K562 (cell line): ENCODE measurements around the gene RANBP3. TPM values are rescaled to one million over a fixed set of nuclear protein-coding genes. Genes with fewer than 3 reads are reported as not detected.

Experiments
- GABPB2 ChIP-seq: fragments of 250-450 bp; sonication (Bioruptor Pico); conservative IDR thresholded peaks from 2 replicates; pipeline ENCODE4 v1.5.1; 2021; ENCODE audit warnings: mild to moderate bottlenecking
- HDAC6 ChIP-seq: IDR thresholded peaks from 2 replicates; pipeline ENCODE4 v1.6.1; 2012; ENCODE audit warnings: low read depth, mild to moderate bottlenecking, control low read depth, inconsistent platforms, low read length, moderate library complexity
- KDM4B ChIP-seq, 2 experiments: fragments of 450-650 bp in 1 of 2; sonication (generic) in 1 of 2; IDR thresholded peaks; 2 replicates each; pipeline ENCODE4 v1.6.1; 2016 to 2017; ENCODE audit warnings: borderline replicate concordance in 2 of 2, antibody characterized with exemption in 1 of 2, low read depth in 1 of 2, mild to moderate bottlenecking in 1 of 2
- MIER1 ChIP-seq: fragments of 450-650 bp; IDR thresholded peaks from 2 replicates; pipeline ENCODE4 v1.6.1; 2016; ENCODE audit warnings: antibody characterized with exemption, mild to moderate bottlenecking, low read depth
- PHF8 ChIP-seq: fragments of 200-600 bp; sonication (generic); IDR thresholded peaks from 2 replicates; pipeline ENCODE4 v1.6.1; 2012; ENCODE audit warnings: mixed run types, mild to moderate bottlenecking, inconsistent platforms, low read length, moderate library complexity, borderline replicate concordance
- SNIP1 ChIP-seq: fragments of 450-650 bp; IDR thresholded peaks from 2 replicates; pipeline ENCODE4 v1.7.1; 2017; ENCODE audit warnings: low read depth, mild to moderate bottlenecking
- SREBF1 ChIP-seq: fragments of 150-350 bp; IDR thresholded peaks from 2 replicates; pipeline ENCODE4 v1.6.1; 2014; ENCODE audit warnings: antibody characterized with exemption, low read depth, low read length, borderline replicate concordance
- TCF7L2 ChIP-seq: fragments of 150-350 bp; IDR thresholded peaks from 2 replicates; pipeline ENCODE4 v1.6.1; 2016; ENCODE audit warnings: low read depth, mild to moderate bottlenecking, low read length, moderate library complexity
- U2AF1 ChIP-seq: fragments of 200-400 bp; formaldehyde crosslinking; optimal IDR thresholded peaks from 2 replicates; pipeline ENCODE3; 2017; ENCODE audit warnings: mild to moderate bottlenecking, low read depth, low read length, moderate library complexity
- ZFPM2 ChIP-seq: fragments of 250-450 bp; sonication (Bioruptor Pico); IDR thresholded peaks from 2 replicates; pipeline ENCODE4 v1.5.1; 2022; ENCODE audit warnings: mild to moderate bottlenecking
- ZNF311 ChIP-seq: fragments of 250-450 bp; sonication (Bioruptor Pico); IDR thresholded peaks from 2 replicates; pipeline ENCODE4 v1.4.0; 2020; ENCODE audit warnings: mild to moderate bottlenecking, moderate library complexity
- ZNF584 ChIP-seq: fragments of 200-800 bp; sonication (Bioruptor generic); IDR thresholded peaks from 2 replicates; pipeline ENCODE4 v1.6.1; 2016; ENCODE audit warnings: low read depth, mild to moderate bottlenecking, missing genetic modification characterization, missing compliant biosample characterization
- ZNF695 ChIP-seq: fragments of 450-650 bp; formaldehyde crosslinking; IDR thresholded peaks from 2 replicates; pipeline ENCODE4 v1.4.0; 2020; ENCODE audit warnings: mild to moderate bottlenecking, moderate library complexity
- ZNF785 ChIP-seq: fragments of 250-450 bp; sonication (Bioruptor Pico); IDR thresholded peaks from 2 replicates; pipeline ENCODE4 v1.4.0; 2020; ENCODE audit warnings: mild to moderate bottlenecking
- polyA plus RNA-seq, 8 experiments: library from polyadenylated mRNA; depleted of rRNA in 4 of 8; stranded (reverse) in 5 of 8; unstranded in 3 of 8; fragments of >200 nt; fragmentation: Nextera tagmentation in 2 of 8; fragmentation: Illumina TruSeq in 1 of 8; extraction: Ambion mirVana in 2 of 8; extraction: Trizol in 1 of 8; gene quantifications; 2 replicates each; pipeline versions ENCODE4 v1.2.1 to v1.2.3, GENCODE V29; 2011 to 2014; ENCODE audit warnings: inconsistent platforms in 1 of 8, missing spikeins in 1 of 8
- total RNA-seq, 7 experiments: library from RNA; depleted of rRNA in 6 of 7; stranded (reverse); fragments of >200 nt in 6 of 7; fragmentation: Illumina TruSeq in 2 of 7; extraction: Trizol in 2 of 7; gene quantifications; 2 replicates each; pipeline versions ENCODE4 v1.2.1 to v1.2.3, GENCODE V29; 2011 to 2021; ENCODE audit warnings: low replicate concordance in 1 of 7
- TF ChIP-seq, protein P1 (sequence below): fragments of 450-650 bp; IDR thresholded peaks from 2 replicates; pipeline ENCODE4 v1.6.1; 2018; ENCODE audit not compliant: partially characterized antibody
- TF ChIP-seq, protein P2 (sequence below): IDR thresholded peaks from 3 replicates; pipeline ENCODE4 v1.6.1; 2011; ENCODE audit warnings: borderline replicate concordance, mild to moderate bottlenecking, moderate library complexity; ENCODE audit not compliant: insufficient read length; ENCODE audit errors: extremely low read depth
- TF ChIP-seq, protein P3 (sequence below): sonication (generic); formaldehyde crosslinking; IDR thresholded peaks from 2 replicates; pipeline ENCODE4 v1.9.0; 2022; ENCODE audit warnings: mild to moderate bottlenecking, missing genetic modification reagents
- TF ChIP-seq, protein P4 (sequence below): fragments of 450-650 bp; formaldehyde crosslinking; IDR thresholded peaks from 2 replicates; pipeline ENCODE4 v1.4.0; 2022; ENCODE audit warnings: missing genetic modification characterization
- TF ChIP-seq, protein P5 (sequence below): fragments of 250-450 bp; sonication (Bioruptor Pico); IDR thresholded peaks from 2 replicates; pipeline ENCODE4 v1.8.0; 2021; ENCODE audit warnings: moderate library complexity, mild to moderate bottlenecking, inconsistent platforms

Gene RANBP3
- total and polyA plus RNA-seq, 9 of the 15 experiments (the other 6 are each of a cell fraction or from before 2014, with no cell fraction given) = 0.90 to 95.1 (median 63.2) TPM

DNA sequence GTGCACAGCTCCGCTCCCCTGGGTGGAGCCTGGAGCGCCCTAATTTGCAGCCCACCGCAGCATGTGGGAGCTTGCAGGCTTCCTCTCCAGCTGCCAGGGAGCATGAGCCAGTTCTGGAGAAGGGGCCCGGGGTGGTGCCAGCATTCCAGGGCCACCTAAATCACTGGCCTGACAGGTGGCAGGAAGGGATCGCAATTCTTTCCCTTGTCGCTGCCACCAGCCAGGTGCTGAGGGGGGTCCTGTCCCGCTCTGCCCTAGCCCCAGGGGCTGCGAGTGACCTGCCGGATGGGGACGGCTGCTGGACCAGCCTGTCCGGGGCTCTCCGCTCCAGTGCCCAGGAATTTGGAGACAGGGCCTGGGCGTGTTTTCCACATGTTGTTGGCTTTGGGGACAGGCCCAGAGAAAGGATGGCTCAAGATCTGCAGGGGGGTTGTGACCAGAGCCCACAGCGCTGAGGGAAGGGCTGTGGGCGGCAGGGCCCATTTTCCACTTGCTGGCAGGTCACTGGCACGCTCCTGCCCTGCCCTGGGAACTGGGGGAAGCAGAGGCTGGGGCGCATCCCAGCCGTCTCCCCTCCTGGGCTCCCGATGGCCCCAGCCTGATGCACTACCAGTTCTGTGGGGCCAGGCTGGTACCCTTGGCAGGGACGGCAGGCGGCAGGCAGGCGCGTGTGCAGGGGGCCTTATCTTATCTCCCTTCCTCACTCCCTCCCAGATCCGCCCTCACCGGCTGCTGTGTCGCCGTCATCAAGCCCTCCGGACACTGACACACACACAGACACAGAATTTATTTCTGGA lies 83.8 kb downstream of the RANBP3 start (continued):
- no peak for TF ChIP-seq MIER1
- TF ChIP-seq, protein P1, sequence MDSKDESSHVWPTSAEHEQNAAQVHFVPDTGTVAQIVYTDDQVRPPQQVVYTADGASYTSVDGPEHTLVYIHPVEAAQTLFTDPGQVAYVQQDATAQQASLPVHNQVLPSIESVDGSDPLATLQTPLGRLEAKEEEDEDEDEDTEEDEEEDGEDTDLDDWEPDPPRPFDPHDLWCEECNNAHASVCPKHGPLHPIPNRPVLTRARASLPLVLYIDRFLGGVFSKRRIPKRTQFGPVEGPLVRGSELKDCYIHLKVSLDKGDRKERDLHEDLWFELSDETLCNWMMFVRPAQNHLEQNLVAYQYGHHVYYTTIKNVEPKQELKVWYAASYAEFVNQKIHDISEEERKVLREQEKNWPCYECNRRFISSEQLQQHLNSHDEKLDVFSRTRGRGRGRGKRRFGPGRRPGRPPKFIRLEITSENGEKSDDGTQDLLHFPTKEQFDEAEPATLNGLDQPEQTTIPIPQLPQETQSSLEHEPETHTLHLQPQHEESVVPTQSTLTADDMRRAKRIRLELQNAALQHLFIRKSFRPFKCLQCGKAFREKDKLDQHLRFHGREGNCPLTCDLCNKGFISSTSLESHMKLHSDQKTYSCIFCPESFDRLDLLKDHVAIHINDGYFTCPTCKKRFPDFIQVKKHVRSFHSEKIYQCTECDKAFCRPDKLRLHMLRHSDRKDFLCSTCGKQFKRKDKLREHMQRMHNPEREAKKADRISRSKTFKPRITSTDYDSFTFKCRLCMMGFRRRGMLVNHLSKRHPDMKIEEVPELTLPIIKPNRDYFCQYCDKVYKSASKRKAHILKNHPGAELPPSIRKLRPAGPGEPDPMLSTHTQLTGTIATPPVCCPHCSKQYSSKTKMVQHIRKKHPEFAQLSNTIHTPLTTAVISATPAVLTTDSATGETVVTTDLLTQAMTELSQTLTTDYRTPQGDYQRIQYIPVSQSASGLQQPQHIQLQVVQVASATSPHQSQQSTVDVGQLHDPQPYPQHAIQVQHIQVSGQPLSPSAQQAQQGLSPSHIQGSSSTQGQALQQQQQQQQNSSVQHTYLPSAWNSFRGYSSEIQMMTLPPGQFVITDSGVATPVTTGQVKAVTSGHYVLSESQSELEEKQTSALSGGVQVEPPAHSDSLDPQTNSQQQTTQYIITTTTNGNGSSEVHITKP = no peak
- TF ChIP-seq SREBF1 = no peak
- TF ChIP-seq ZFPM2 = no peak
- TF ChIP-seq, protein P2, sequence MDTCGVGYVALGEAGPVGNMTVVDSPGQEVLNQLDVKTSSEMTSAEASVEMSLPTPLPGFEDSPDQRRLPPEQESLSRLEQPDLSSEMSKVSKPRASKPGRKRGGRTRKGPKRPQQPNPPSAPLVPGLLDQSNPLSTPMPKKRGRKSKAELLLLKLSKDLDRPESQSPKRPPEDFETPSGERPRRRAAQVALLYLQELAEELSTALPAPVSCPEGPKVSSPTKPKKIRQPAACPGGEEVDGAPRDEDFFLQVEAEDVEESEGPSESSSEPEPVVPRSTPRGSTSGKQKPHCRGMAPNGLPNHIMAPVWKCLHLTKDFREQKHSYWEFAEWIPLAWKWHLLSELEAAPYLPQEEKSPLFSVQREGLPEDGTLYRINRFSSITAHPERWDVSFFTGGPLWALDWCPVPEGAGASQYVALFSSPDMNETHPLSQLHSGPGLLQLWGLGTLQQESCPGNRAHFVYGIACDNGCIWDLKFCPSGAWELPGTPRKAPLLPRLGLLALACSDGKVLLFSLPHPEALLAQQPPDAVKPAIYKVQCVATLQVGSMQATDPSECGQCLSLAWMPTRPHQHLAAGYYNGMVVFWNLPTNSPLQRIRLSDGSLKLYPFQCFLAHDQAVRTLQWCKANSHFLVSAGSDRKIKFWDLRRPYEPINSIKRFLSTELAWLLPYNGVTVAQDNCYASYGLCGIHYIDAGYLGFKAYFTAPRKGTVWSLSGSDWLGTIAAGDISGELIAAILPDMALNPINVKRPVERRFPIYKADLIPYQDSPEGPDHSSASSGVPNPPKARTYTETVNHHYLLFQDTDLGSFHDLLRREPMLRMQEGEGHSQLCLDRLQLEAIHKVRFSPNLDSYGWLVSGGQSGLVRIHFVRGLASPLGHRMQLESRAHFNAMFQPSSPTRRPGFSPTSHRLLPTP = no peak
- no peak for TF ChIP-seq U2AF1
- no peak for TF ChIP-seq GABPB2
- no peak for TF ChIP-seq TCF7L2
- no peak for TF ChIP-seq ZNF695 (CRISPR knock-in tag)
- no peak for TF ChIP-seq ZNF584
- no peak for TF ChIP-seq HDAC6
- TF ChIP-seq, protein P3, sequence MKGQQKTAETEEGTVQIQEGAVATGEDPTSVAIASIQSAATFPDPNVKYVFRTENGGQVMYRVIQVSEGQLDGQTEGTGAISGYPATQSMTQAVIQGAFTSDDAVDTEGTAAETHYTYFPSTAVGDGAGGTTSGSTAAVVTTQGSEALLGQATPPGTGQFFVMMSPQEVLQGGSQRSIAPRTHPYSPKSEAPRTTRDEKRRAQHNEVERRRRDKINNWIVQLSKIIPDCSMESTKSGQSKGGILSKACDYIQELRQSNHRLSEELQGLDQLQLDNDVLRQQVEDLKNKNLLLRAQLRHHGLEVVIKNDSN (CRISPR knock-in tag) = no peak
- TF ChIP-seq ZNF311 (CRISPR knock-in tag) = no peak
- no peak for TF ChIP-seq ZNF785 (CRISPR knock-in tag)
- TF ChIP-seq PHF8 = no peak
- TF ChIP-seq, protein P4, sequence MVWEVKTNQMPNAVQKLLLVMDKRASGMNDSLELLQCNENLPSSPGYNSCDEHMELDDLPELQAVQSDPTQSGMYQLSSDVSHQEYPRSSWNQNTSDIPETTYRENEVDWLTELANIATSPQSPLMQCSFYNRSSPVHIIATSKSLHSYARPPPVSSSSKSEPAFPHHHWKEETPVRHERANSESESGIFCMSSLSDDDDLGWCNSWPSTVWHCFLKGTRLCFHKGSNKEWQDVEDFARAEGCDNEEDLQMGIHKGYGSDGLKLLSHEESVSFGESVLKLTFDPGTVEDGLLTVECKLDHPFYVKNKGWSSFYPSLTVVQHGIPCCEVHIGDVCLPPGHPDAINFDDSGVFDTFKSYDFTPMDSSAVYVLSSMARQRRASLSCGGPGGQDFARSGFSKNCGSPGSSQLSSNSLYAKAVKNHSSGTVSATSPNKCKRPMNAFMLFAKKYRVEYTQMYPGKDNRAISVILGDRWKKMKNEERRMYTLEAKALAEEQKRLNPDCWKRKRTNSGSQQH (CRISPR knock-in tag) = no peak
- no peak for TF ChIP-seq KDM4B (IDR thresholded peaks at IDR 0.05; ENCODE audit: borderline replicate concordance in 2 of 2, low read depth in 1 of 2)
- TF ChIP-seq, protein P5, sequence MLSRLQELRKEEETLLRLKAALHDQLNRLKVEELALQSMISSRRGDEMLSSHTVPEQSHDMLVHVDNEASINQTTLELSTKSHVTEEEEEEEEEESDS (CRISPR knock-in tag) = no peak
- TF ChIP-seq SNIP1 = no peak
